Upper lobe of left lung (tissue), 6 donors: ENCODE results near the gene AMOTL2. TPM values are rescaled to one million over a fixed set of nuclear protein-coding genes. Genes with fewer than 3 reads are reported as not detected.

ENCODE experiments used
- ATAC-seq, 2 donors: fragments of 200-7000 bp; cut with Tn5 transposase; one replicate each; pipeline ENCODE4 v1.9.1; 2022; ENCODE audit warnings: mild to moderate bottlenecking in 2 of 2, moderate library complexity in 2 of 2; ENCODE audit not compliant: low FRiP score in 2 of 2
- DNase-seq, 2 donors: peaks; one replicate each; pipeline ENCODE4 v3.0.0-alpha.2; 2019 to 2020
- H3K27ac ChIP-seq, 4 donors: fragments of 200-600 bp; sonication (generic); one replicate each; pipeline ENCODE4 v1.5.1; 2016 to 2019
- H3K27me3 ChIP-seq, 4 donors: fragments of 200-600 bp; sonication (generic); one replicate each; pipeline ENCODE4 v1.5.1; 2017 to 2019
- H3K36me3 ChIP-seq, 4 donors: fragments of 200-600 bp; sonication (generic); one replicate each; pipeline ENCODE4 v1.5.1; 2016 to 2019
- H3K4me1 ChIP-seq, 4 donors: fragments of 200-600 bp; sonication (generic); one replicate each; pipeline ENCODE4 v1.5.1; 2018 to 2019
- H3K4me3 ChIP-seq, 4 donors: fragments of 200-600 bp; sonication (generic); one replicate each; pipeline ENCODE4 v1.5.1; 2017 to 2019; ENCODE audit warnings: mild to moderate bottlenecking in 2 of 4, moderate library complexity in 1 of 4
- H3K9me3 ChIP-seq, 4 donors: fragments of 200-600 bp; sonication (generic); one replicate each; pipeline ENCODE4 v1.5.1; 2018 to 2019
- EP300 ChIP-seq, 4 donors: sonication (generic); formaldehyde crosslinking; IDR thresholded peaks; one replicate each; pipeline ENCODE4 v1.5.1; 2017; ENCODE audit warnings: antibody characterized with exemption in 4 of 4, control low read depth in 2 of 4
- POLR2A ChIP-seq, 4 donors: fragments of 450-650 bp; IDR thresholded peaks; one replicate each; pipeline ENCODE4 v1.5.1; 2016 to 2017; ENCODE audit warnings: antibody characterized with exemption in 4 of 4, mild to moderate bottlenecking in 2 of 4
- POLR2AphosphoS5 ChIP-seq, 2 donors: sonication (generic); formaldehyde crosslinking; IDR thresholded peaks; one replicate each; pipeline ENCODE4 v1.5.1; 2017; ENCODE audit warnings: antibody characterized with exemption in 2 of 2
- WGBS, 2 donors: methylation state at CpG; one replicate each; pipeline ENCODE4 v1.1.5; 2017 to 2018; 5-methylcytosine and 5-hydroxymethylcytosine counted together
- total RNA-seq, 6 donors: library from RNA; depleted of rRNA in 4 of 6; stranded (reverse); fragments of >200 nt in 4 of 6; gene quantifications; one replicate each; pipeline versions ENCODE4 v1.1.0 to v1.2.1, GENCODE V29; 2016 to 2021
- TF ChIP-seq, protein P1 (sequence below), 6 experiments: fragments of 450-650 bp in 4 of 6; fragments of 200-600 bp in 2 of 6; sonication (generic) in 2 of 6; IDR thresholded peaks; one replicate each; pipeline ENCODE4 v1.5.1; 2016 to 2019; ENCODE audit warnings: antibody characterized with exemption in 6 of 6
- donor health status: DM: no; HTN: no; CAD: no; lungs with moderate emphysema.
- donor health status: DM: no; HTN: yes; CAD: no; lungs with severe emphysema.

The AMOTL2 gene
- total RNA-seq, 6 donors from 2014 or later: 73.3 to 179 (median 132) TPM

DNA sequence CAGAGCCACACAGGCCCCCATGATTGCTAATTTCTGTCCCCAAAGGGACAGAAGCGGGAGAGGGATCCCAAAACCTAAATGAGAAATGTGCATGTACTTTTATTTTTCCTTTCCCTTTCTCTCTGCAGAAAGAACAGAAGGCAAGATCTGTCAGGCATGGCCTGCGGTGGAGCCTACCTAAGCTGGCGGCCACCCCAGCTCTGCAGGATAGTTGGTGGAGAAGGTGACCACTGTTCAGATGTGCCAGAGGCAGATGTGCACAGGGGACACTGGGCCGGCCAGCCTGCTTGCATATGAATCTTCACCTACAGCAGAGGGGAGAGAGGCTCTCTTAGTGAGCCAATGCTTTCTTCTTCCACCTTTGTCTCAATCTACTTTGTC lies 2.1 kb upstream of the AMOTL2 start:
- DNase-seq: peak in 1 of 2 donors; percentile 19
- TF ChIP-seq POLR2A (IDR thresholded peaks at IDR 0.05) (no peak), EP300 (IDR thresholded peaks at IDR 0.05) (no peak), POLR2AphosphoS5 (IDR thresholded peaks at IDR 0.05) (no peak)
- TF ChIP-seq, protein P1, sequence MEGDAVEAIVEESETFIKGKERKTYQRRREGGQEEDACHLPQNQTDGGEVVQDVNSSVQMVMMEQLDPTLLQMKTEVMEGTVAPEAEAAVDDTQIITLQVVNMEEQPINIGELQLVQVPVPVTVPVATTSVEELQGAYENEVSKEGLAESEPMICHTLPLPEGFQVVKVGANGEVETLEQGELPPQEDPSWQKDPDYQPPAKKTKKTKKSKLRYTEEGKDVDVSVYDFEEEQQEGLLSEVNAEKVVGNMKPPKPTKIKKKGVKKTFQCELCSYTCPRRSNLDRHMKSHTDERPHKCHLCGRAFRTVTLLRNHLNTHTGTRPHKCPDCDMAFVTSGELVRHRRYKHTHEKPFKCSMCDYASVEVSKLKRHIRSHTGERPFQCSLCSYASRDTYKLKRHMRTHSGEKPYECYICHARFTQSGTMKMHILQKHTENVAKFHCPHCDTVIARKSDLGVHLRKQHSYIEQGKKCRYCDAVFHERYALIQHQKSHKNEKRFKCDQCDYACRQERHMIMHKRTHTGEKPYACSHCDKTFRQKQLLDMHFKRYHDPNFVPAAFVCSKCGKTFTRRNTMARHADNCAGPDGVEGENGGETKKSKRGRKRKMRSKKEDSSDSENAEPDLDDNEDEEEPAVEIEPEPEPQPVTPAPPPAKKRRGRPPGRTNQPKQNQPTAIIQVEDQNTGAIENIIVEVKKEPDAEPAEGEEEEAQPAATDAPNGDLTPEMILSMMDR (IDR thresholded peaks at IDR 0.05): no peak
- Histone ChIP-seq H3K36me3 (no peaks in the 10 kb centered on the region), H3K4me3 (no peak overlapping the region), H3K4me1 (peaks cover 37 to 55% (median 40%) of the 10 kb centered on the region in 4 donors), H3K9me3 (no peaks in the 10 kb centered on the region), H3K27me3 (no peaks in the 10 kb centered on the region), H3K27ac (no peak overlapping the region)
- 88 to 93% methylated on average over 4 of the region's 4 CpGs for WGBS, 2 donors
- ATAC-seq: no peak

DNA sequence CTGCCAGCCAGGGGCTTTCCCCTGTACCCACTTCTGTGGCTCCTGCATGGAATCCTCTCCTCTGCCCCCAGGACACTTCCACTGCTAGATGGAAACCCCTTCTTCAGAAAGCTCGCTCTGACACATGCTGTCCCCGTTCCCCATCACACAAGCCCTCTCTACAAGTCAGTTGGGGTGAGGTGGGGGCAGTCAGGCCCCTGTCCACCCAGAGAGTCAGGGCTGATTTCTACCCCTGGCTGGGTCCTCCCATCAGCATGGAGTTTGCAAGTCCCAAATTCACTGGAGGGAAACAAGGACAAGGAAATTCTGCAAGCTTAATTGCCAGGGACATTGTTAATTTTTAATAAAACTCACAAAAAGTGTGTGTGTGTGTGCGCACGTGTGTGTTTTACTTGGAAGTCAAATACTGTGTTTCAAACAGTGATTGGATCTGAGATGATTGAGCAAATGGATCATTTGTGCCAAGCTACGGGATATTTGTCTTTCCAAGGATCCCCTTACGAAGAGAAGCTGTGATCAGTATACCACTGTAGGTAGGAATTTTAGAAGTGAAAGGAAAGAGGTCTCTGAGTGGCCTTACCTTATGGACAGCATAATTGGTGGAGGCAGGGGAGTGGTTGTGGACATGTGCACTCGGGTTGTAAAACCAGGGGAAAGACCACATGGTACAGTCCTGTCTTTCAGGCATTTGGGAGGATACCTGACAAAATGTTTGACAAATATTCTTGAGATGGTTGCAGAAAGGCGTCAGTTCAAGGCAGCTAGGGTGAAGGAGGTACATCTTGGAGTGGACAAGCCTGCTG lies 1.5 kb upstream of the AMOTL2 start:
- H3K27ac ChIP-seq: peak overlapping the region; percentile 97 to 100 (median 98)

GRCh38 chr3:134374791-134375581 lies 739 bp upstream of the AMOTL2 start:
- H3K9me3 ChIP-seq: no peaks in the 10 kb centered on the region
- peak in 1 of 2 donors; percentile 61 for DNase-seq
- ATAC-seq: peak; percentile 13 to 25
- H3K36me3 ChIP-seq: peaks cover 10 to 14% (median 13%) of the 10 kb centered on the region in 4 donors
- H3K27me3 ChIP-seq: no peaks in the 10 kb centered on the region
- peak overlapping the region; percentile 97 to 100 (median 98) for H3K27ac ChIP-seq
- WGBS, 2 donors: 9 to 21% methylated on average over 19 to 29 of the region's 30 CpGs
- TF ChIP-seq POLR2A (IDR thresholded peaks at IDR 0.05) (no peak), POLR2AphosphoS5 (IDR thresholded peaks at IDR 0.05) (no peak), EP300 (IDR thresholded peaks at IDR 0.05) (no peak)
- TF ChIP-seq, protein P1 (IDR thresholded peaks at IDR 0.05): no peak
- peaks cover 49 to 68% (median 53%) of the 10 kb centered on the region in 4 donors for H3K4me1 ChIP-seq
- H3K4me3 ChIP-seq: peak overlapping the region; percentile 60 to 83 (median 78)

More for the DNA sequence above, 1.5 kb upstream of the AMOTL2 start:
- ATAC-seq: no peak
- DNase-seq: no peak
- Histone ChIP-seq H3K4me3 (peak overlapping the region in 1 of 4 donors; percentile 80), H3K4me1 (peaks cover 41 to 60% (median 45%) of the 10 kb centered on the region in 4 donors), H3K36me3 (peaks cover 5 to 6% (median 5%) of the 10 kb centered on the region in 4 donors), H3K9me3 (no peaks in the 10 kb centered on the region), H3K27me3 (no peaks in the 10 kb centered on the region)
- TF ChIP-seq EP300 (IDR thresholded peaks at IDR 0.05) (no peak), POLR2A (IDR thresholded peaks at IDR 0.05) (no peak), POLR2AphosphoS5 (IDR thresholded peaks at IDR 0.05) (no peak)
- TF ChIP-seq, protein P1 (IDR thresholded peaks at IDR 0.05): no peak
- 72 to 80% methylated on average over 8 of the region's 8 CpGs for WGBS, 2 donors

- H3K4me3 ChIP-seq: peak overlapping the region; percentile 60 to 83 (median 78)
- H3K36me3 ChIP-seq: peaks cover 22 to 28% (median 25%) of the 10 kb centered on the region in 4 donors
- no peaks in the 10 kb centered on the region for H3K27me3 ChIP-seq
- DNase-seq (peak; percentile 89), ATAC-seq (peak; percentile 76 to 86)
- H3K4me1 ChIP-seq: peaks cover 64 to 83% (median 67%) of the 10 kb centered on the region in 4 donors
- TF ChIP-seq EP300 (IDR thresholded peaks at IDR 0.05): no peak
- TF ChIP-seq, protein P1 (IDR thresholded peaks at IDR 0.05): no peak
- TF ChIP-seq POLR2AphosphoS5 (IDR thresholded peaks at IDR 0.05): peak; percentile 48 to 62
- peak in 3 of 4 donors; percentile 35 to 74 (median 55) for TF ChIP-seq POLR2A (IDR thresholded peaks at IDR 0.05)
- WGBS, 2 donors: 9 to 18% methylated on average over 28 to 46 of the region's 51 CpGs
- no peaks in the 10 kb centered on the region for H3K9me3 ChIP-seq
- peak overlapping the region; percentile 97 to 100 (median 98) for H3K27ac ChIP-seq
Measured at GRCh38 chr3:134373271-134374104, 759 bp downstream of the AMOTL2 start.
